Activated CD4-positive, alpha-beta T cell treated with anti-CD3 and anti-CD28 coated beads, Interleukin-2, amount 50 U/mL, for 48 hours (primary cell): ENCODE data around the gene HOXA13.

ENCODE experiments used
- DNase-seq, 2 experiments: peaks; one replicate each; pipeline ENCODE4 v3.0.0-alpha.2; 2020

The HOXA13 gene

GRCh38 chr7:27199849-27200760 lies at the start of gene HOXA13:
TSS of gene HOXA13 (minus strand) at chr7:27200091. CDS start at chr7:27200077, 14 bp downstream.
- DNase-seq: no peak

- no peak for DNase-seq
Observed at GRCh38 chr7:27248911-27249723, 49.2 kb upstream of the HOXA13 start.

GRCh38 chr7:27248427-27248806 lies 48.5 kb upstream of the HOXA13 start:
- DNase-seq: no peak

DNA sequence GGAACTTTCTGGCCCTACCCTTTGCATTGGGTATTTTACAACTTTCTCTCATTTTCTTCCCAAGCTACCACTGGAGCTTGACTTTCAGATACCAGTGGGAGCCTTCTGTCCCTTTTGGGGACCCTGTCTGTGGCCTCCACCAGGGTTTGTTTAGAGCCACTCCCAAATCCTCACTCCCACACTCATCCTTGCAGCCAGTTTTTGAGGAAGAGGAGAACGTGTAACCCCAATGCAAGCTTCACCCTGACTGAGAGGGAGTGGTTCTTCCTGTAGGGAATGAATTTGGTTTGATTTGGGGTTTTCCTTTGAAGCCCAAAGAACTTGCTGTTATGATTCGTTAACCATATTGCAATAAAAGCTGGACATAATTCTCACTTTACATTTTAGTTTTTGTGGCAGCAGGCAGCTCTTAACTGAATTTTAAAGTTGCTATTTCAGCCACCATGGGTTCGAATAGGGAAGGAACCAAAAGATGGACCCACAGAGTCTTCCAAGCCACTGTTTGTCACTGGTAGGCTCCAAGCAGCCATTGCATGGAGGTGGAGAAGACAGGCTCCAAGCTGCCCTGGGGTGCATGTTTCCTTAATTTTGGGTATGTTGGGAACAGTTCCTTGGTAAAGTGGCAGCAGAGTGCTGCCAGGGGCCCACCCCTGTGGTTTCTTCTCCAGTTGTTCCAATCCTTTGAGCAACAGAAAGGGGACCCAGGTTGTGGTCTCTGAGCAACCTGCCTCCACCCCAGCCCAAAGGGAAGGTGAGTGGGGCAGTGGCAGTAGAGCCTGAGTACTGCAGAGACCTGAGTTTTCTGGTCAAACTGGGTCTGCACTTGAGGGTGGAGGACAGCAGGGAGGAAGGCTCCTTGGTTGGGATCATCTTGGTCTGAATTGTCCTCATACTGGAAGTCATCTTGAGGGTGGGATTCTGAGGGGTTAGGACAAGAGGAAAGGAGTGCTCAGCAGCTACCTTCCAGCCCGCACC lies 47.8 kb upstream of the HOXA13 start:
- no peak for DNase-seq

DNA sequence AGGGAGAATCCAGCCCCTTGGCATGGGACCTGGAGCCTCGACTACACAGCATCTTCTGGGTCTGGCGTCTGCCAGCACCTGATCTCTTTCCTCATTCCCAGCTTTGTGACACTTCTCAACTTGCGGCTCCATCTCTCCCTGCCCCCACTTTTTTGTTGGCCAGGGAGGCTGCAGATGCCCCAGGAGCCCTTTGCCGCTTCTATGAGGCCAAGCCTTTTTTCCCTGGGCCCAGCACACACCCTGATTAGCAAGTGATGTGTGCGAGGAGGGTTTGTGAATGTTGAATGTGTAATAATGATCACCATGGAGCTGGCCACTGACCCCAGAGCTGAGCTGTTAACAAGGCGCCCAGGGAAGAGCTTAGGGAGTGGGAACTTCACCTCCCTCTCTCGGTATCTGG lies 47.1 kb upstream of the HOXA13 start:
- DNase-seq: no peak

- DNase-seq: no peak
Observed at GRCh38 chr7:27245798-27246691, 46.2 kb upstream of the HOXA13 start.

- DNase-seq: no peak
Observed at GRCh38 chr7:27245124-27245797, 45.4 kb upstream of the HOXA13 start.

GRCh38 chr7:27244488-27245123 lies 44.7 kb upstream of the HOXA13 start:
- DNase-seq: no peak

- DNase-seq: no peak
Observed at GRCh38 chr7:27243340-27244163, 43.7 kb upstream of the HOXA13 start.

- DNase-seq: peak; percentile 38 to 52
Observed at GRCh38 chr7:27242555-27243339, 42.9 kb upstream of the HOXA13 start, which contains the start of gene EVX1. TSS of gene EVX1 (plus strand) at chr7:27242802. CDS start at chr7:27243031, 229 bp downstream.

GRCh38 chr7:27242154-27242553 lies 42.3 kb upstream of the HOXA13 start:
- DNase-seq: no peak

- no peak for DNase-seq
Observed at GRCh38 chr7:27241189-27242056, 41.5 kb upstream of the HOXA13 start.

- DNase-seq: no peak
Observed at GRCh38 chr7:27240015-27240731, 40.3 kb upstream of the HOXA13 start.

DNA sequence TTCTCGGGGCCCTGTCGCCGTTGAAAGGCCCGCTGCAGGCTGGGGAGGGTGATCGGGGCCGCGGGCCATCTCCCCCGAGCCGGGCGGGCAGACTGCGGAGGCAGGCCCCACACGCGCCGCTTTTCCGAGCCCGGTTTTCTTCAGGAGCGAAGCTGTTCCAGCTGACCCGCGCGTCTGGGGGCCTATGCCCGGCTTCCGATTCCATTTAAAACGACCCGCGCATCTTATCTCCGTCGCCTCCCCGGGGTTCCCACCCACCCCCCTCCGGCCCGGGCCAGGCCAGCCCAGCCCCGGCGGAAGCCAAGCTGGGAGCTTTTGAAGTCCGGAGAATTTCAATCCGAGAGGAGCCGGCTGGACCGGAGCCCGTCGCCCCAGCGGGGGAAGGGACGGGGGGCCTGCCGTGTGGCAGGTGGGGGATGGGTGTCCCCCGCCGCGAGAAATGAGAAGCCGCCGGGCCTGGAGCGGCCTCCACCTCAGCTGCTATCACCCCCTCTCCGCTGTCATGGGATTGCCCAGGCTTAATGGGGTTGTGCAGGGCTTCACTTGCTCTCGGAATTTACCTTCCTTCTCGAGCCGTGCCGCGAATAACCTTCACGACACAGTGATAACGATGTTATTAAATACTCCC lies 39.6 kb upstream of the HOXA13 start:
- DNase-seq: no peak

DNA sequence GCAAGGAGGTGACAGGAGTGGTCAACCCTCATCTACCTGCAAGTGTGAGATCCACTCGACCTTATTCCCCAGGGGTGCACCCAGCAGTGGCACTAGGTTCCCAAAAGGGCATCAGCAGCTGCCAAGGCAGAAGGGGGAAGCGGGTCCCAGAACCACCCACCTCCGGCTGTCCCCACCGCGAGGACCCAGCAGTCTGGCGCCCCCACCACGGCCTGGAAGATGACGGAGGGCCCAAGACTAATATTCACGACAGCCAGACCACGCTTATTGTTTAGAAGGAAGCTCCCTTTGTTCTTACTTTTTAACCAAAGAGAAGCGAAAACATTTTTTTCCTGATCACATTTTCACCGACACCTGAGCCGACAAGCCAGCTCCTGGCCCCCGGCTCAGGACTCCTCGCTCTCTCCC lies 39.1 kb upstream of the HOXA13 start:
- DNase-seq: no peak

DNA sequence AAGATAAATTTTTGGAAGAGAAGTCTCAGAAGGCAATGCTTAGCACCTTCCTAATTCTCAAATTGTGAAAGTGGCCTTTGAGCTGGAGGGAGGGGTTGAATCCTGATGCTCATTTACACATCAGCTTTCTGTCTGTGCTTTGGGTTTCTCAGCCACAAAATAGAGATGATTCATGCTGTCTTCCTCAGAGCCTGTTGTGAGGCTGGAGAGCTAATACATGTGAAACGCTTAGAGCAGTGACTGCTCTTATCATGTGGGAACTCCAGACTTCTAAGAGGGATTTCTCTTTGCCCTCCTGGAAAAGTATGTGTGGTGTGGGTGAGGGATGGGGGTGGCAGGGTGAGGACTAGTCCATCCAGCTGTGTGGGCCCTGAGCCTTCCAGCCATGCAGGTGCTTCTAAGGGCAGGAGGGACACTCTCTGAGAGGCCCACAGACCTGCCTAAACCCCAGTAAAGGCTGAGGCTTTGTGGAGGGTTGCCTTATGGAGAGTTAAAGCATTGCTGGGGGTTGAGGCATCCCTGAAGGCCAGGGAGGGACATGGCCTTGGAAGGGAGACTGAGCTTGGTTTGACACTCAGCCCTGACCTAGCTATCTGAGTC lies 37.9 kb upstream of the HOXA13 start:
- no peak for DNase-seq
